H7 (cell line): ENCODE data around the gene CNTN4. TPM values are rescaled to one million over a fixed set of nuclear protein-coding genes. Genes with fewer than 3 reads are reported as not detected.

Source experiments
- DNase-seq: peaks from one replicate; pipeline ENCODE4 v3.0.0; 2012
- H3K27me3 ChIP-seq: 2 replicates; pipeline ENCODE4 v1.6.0; 2011; ENCODE audit warnings: mild to moderate bottlenecking, low read length; ENCODE audit not compliant: control insufficient read depth, insufficient read depth
- H3K36me3 ChIP-seq: replicated peaks from 2 replicates; pipeline ENCODE4 v1.5.1; 2011; ENCODE audit warnings: low read length; ENCODE audit not compliant: control insufficient read depth, insufficient read depth
- H3K4me3 ChIP-seq: 2 replicates; pipeline ENCODE4 v1.5.1; 2011; ENCODE audit warnings: low read depth, mild to moderate bottlenecking, control low read depth, low read length, moderate library complexity; ENCODE audit not compliant: insufficient read depth
- total RNA-seq: library from RNA; depleted of rRNA; stranded (reverse); fragments of >200 nt; shearing (Covaris generic); gene quantifications from 2 replicates; pipeline ENCODE4 v1.2.3, GENCODE V29; 2014

Gene CNTN4
- total RNA-seq, 1 experiment from 2014 or later, result 2.3 TPM

DNA sequence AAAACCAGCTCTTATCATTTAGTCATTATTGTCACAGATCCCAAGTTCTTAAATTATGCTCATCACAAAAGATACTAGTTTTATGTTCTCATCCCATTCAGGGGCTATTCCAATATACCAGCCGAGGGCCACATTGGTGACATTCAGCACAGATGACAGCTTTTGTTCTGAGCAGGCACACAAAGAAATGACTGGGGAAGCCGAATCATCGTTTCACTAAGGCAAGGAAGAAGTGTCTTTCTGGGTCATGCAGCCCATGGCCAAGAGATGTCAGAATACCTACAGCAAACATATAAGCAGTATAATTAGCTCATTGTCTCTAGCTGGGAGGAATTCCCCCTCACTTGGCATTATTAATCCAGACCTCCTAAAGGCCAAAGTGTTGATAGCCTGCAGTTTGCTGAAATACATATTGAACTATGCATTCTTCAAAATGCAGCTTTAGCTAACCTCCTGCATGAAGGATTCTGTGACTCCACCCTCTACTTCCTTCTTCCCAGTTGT is 100.2 kb downstream of the CNTN4 start:
- Histone ChIP-seq H3K27me3 (no peaks in the 10 kb centered on the region), H3K36me3 (no peaks in the 10 kb centered on the region), H3K4me3 (no peak overlapping the region)
- DNase-seq, result no peak

DNA sequence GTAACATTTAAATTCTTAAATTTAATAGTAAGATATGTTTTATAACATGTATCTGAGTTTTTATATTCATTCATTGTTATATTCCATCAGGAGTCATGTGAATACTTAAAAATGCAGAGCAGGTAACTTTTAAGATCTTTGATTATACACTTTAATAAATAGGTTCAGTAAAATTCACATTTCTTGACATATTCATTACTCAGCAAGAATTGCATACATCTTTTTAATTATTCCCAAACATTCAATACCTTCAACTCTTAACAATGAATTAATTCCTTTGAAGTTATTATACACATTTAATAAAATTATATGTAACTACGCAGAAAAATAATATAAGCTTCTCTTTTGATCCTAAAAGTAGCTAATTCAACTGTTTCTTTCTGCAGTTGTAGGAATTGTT is 105.4 kb downstream of the CNTN4 start:
- H3K4me3 ChIP-seq, result no peak overlapping the region
- no peak for DNase-seq
- H3K27me3 ChIP-seq, result no peaks in the 10 kb centered on the region
- no peaks in the 10 kb centered on the region for H3K36me3 ChIP-seq

DNA sequence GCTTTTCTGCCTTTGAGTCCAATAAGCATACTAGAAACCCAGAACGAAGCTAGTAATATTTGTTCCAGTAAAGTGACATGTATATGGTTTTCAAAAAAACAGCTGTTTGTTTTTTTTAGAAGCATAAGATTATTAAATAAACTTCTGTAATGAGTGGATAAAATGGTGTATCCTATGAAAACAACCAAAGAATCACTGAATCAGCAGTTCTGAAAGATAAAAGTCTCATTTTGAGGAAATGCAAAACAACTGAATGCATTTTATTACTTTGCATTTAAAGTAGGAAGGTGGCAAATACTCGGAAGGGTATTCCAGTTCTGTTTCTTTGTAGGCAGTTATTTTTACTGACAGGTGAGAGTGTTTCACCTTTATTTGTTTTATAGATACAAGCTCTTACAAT is 107.0 kb downstream of the CNTN4 start:
- no peak for DNase-seq
- Histone ChIP-seq H3K4me3 (no peak overlapping the region), H3K27me3 (no peaks in the 10 kb centered on the region), H3K36me3 (no peaks in the 10 kb centered on the region)

DNA sequence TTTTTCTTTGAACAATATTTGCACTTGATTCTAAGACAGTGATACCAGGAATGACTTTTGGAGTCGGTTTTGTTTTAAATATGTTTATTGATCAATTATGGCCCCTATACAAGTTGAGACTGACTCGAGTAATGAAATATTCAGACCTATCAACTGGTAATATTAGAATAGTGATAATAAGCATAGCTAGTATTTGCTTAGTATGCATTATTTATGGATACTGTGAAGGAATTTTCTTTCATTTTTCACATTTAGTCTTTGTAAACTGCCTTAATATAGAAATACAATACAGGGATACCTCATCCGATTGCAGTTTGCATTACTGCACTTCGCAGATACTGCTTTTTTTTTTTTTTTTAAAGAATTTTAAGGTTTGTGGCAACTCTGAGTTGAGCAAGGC is 107.9 kb downstream of the CNTN4 start:
- DNase-seq, result no peak
- Histone ChIP-seq H3K36me3 (no peaks in the 10 kb centered on the region), H3K27me3 (no peaks in the 10 kb centered on the region), H3K4me3 (no peak overlapping the region)

DNA sequence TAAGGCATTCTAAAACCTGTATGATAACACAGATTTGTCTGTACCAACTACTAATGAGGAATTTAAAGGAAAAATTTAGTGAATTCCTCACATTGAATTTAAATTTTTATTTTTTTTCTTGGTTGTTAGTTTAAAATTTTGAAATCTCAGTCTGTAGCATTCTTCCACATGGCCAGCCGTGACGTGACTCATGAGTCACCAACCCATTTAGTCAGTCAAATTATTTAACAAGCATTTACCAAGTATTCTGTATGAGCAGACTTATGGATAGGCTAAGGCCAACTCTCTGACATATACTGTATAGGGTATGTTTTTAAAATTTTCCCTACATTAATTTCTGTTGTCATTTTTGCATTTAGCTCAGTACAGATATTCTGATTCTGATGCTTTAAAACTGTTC is 112.9 kb downstream of the CNTN4 start:
- Histone ChIP-seq H3K4me3 (no peak overlapping the region), H3K27me3 (no peaks in the 10 kb centered on the region), H3K36me3 (no peaks in the 10 kb centered on the region)
- no peak for DNase-seq

DNA sequence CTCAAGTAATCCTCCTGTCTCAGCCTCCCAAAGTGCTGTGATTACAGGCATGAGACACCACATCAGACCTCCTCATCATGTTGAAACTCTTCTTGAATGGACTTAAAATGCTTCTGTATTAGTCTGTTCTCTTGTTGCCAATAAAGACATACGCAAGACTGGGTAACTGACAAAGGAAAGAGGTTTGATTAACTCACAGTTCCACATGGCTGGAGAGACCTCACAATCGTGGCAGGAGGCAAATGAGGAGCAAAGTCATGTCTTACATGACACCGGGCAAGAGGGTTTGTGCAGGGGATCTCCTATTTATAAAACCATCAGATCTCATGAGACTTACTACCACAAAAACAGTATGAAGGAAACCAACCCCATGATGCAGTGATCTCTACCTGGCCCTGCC is 113.5 kb downstream of the CNTN4 start:
- no peaks in the 10 kb centered on the region for H3K27me3 ChIP-seq
- no peaks in the 10 kb centered on the region for H3K36me3 ChIP-seq
- H3K4me3 ChIP-seq, result no peak overlapping the region
- no peak for DNase-seq

DNA sequence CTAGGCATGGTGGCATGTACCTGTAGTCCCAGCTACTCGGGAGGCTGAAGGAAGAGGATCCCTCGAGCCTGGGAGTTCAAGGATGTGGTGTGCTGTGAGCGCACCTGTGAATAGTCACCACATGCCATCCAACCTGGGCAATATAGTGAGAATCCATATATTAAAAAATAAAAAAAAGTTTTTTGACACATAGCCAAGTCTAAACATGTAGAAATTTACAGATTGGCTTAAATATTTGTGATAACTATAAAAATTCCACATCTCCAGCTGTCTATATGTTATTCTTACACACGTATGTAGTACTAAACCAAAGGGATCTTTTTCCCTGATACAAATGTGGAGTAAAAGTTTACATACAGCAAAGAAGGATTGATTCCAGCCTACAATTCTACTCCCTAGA is 119.7 kb downstream of the CNTN4 start:
- no peaks in the 10 kb centered on the region for H3K36me3 ChIP-seq
- no peak overlapping the region for H3K4me3 ChIP-seq
- no peaks in the 10 kb centered on the region for H3K27me3 ChIP-seq
- no peak for DNase-seq

DNA sequence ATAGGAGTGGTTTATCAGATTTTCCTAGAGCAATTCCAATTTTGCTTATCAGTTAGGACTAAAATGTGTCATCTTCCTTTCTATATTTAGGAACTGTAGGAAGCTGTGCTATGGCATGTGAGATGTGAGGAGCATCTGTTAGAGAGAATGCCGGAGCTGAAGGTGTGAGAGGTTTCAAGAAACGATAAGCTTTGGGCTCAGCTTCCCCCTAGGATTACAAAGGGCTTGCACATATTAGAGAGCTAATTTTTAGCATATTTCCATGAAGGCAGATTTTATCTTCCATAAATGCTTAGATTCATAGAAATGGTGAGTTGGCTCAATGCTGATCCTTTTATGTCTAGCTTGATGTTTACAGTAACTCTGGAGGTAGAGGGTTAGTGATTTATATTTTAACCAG is 120.2 kb downstream of the CNTN4 start:
- Histone ChIP-seq H3K4me3 (no peak overlapping the region), H3K27me3 (no peaks in the 10 kb centered on the region), H3K36me3 (no peaks in the 10 kb centered on the region)
- DNase-seq, result no peak

DNA sequence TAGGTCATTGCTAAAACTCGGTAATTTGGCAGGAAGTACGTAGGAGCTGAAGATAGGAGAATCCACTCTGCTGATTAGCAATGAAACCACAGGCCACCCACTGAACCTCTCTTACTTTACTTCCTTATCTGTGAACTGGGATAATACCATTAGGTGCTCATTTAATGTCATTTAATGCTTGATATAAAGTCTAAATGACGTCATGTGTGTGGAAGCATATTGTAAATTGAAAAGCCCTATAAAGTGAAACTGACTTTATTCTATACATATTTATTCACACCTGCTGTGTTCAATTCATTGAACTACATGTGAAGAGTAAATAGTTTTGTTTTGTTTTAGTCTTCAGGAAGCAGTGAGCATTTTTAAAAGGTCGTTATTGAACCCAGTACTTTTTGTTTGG is 137.5 kb downstream of the CNTN4 start:
- Histone ChIP-seq H3K36me3 (no peaks in the 10 kb centered on the region), H3K4me3 (no peak overlapping the region), H3K27me3 (no peaks in the 10 kb centered on the region)
- no peak for DNase-seq

DNA sequence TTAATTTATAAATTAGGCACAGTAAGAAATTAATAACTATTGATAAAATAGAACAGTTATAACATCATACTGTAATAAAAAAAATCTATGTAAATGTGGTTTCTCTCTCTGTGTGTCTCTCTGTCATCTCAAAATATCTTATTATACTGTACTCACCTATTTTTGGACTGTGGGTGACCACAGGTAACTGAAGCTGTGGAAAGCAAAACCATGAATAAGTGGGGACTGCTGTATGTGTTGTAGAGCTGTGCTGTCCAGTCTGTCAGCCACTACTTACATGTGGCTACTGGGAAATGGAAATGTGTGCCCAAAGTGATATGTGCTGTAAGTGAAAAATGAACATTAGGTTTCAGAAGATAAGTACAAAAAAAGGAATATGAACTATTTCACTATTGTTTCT is 145.5 kb downstream of the CNTN4 start:
- no peaks in the 10 kb centered on the region for H3K36me3 ChIP-seq
- DNase-seq, result no peak
- no peaks in the 10 kb centered on the region for H3K27me3 ChIP-seq
- H3K4me3 ChIP-seq, result no peak overlapping the region

DNA sequence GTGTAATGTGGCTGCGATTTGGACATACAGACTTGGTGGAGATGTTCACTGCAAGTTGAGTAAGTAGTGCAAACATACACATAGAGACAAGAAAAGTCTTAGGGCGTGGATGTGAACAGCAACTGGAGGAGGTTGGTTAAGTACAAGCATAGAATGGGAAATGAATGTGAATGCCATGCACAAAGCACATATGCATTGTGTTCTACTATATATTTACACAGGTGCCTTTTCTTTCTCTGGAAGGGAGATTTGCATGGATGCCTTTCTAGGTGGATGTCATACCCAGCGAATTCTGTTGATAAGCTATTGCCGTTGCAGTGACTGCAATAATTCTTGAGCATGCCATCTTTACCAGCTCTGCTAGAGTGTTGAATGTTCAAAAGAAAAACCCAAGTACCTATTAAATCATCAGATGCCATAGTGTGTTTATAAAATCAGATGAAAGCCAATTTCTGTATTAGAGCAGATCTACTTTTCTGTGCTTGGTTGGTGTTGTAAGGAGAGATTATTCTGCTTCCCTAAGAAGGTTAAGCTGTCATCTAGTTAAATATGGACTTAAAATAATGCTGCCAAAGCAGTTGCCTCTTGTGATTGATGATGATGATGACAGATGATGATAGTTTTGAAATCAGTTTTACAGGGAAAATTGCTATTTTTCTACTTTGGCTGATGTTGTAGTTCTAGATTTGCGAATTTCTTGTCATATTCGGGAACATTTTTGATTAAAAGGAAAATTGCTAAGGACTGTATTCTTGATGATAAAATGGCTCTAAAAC is 148.4 kb downstream of the CNTN4 start:
- Histone ChIP-seq H3K27me3 (no peaks in the 10 kb centered on the region), H3K4me3 (no peak overlapping the region), H3K36me3 (no peaks in the 10 kb centered on the region)
- no peak for DNase-seq

DNA sequence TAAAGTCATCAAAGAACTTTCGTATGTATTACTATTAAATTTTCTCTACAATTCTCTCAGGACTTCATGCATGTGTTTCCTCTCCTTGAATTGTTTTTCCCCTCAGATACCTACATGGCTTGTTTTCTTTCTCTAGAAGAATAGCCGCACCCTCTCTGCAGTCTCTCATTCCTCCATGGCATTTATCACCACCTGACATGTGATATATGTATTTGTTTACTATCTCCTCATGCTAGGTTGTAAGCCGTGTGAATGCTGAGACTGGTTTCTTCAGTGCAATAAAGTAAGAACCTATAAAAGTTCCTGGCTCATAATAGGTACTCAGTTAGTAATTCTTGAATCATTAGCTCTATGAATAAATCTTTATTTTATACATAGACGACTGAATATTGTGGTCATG is 149.2 kb downstream of the CNTN4 start:
- Histone ChIP-seq H3K4me3 (no peak overlapping the region), H3K27me3 (no peaks in the 10 kb centered on the region), H3K36me3 (no peaks in the 10 kb centered on the region)
- DNase-seq, result no peak

DNA sequence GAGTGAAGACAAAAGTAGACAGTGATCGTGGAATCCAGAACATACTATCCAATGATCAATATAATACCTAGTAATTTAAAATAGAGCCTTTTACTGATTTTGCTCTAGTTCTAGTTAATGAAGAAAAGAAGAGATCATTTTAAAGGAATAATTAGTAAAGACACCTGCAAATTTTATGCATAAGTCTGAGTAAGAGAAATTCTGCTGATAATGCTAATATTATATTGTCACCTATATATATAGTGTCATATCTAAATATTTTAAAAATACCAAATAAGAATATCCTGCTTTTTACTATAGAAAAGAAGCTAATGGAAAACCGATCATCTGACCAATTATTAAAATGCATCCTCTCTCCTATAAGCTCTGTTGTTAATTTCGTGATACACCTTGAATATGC is 152.1 kb downstream of the CNTN4 start:
- no peaks in the 10 kb centered on the region for H3K27me3 ChIP-seq
- H3K36me3 ChIP-seq, result no peaks in the 10 kb centered on the region
- no peak for DNase-seq
- no peak overlapping the region for H3K4me3 ChIP-seq

DNA sequence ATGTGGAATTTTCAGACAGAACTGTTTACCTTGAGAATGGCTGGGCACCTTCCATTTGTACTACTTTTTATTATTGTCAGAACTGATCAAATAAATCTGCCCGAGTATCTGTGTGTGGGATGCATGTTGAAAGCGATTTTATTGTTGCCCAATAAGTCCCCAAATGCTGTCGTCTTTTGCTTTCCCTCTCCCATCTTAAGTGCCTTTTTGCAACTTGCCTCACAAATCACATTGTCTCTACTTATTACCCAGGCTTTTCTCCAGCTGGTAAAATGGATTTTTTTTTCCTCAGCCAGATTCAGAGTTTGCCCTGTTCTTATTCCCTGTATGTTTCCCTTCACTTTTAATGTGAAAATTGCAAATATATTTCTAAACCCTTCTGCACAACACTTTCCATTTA is 163.1 kb downstream of the CNTN4 start:
- Histone ChIP-seq H3K4me3 (no peak overlapping the region), H3K27me3 (no peaks in the 10 kb centered on the region), H3K36me3 (no peaks in the 10 kb centered on the region)
- DNase-seq, result no peak

DNA sequence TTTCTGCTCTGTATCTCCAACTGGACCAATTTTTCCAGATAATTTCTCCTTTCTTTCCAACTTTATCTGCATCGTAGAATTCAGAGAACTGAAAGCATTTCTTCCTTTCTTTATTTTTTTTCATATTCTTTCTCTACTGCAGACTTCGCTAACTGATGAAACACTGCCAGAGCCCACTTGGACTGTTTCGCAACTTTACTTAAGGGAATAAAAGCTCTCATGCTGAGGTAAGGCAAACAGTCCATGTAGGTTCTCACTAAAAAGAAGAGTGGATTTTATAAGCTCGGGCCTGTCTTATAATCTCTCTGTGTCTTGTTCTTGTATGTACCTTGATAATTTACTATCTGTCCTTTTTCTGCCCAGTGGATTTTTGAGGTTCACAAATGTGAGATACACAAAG is 163.5 kb downstream of the CNTN4 start:
- Histone ChIP-seq H3K4me3 (no peak overlapping the region), H3K27me3 (no peaks in the 10 kb centered on the region), H3K36me3 (no peaks in the 10 kb centered on the region)
- DNase-seq, result no peak

DNA sequence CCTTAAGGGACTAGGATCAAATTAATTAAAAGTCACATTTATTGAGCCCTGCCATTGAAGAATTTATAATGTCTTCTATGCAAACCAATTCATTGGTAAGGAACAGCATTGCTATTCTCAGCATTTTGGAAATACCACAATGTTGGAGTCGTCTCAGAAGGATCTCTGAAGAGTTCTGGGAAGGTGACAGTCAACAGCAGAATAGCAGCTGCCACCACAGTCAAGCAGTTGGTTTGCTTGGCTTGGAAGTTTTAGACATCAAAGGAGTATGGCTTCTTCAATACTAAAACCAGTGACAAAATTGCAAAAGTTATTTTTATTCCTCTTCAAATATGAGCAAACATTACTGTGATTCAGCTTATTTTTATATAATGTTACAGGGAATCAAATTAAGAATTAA is 167.9 kb downstream of the CNTN4 start:
- Histone ChIP-seq H3K36me3 (no peaks in the 10 kb centered on the region), H3K27me3 (no peaks in the 10 kb centered on the region), H3K4me3 (no peak overlapping the region)
- DNase-seq, result no peak
